HG03060 (cell line): ENCODE measurements around the gene TTC3.
"Not testable (repeated sequence)": the region's sequence is repeated elsewhere in the genome, so short reads cannot be mapped to it uniquely, and the experiment has no call there.

Experiments
- ATAC-seq: cut with Tn5 transposase; IDR thresholded peaks from one replicate; pipeline ENCODE4 v1.9.1; 2021; ENCODE audit warnings: low read depth, moderate number of reproducible peaks; ENCODE audit not compliant: unreplicated experiment

Gene TTC3

GRCh38 chr21:37088186-37088735 is 15.2 kb downstream of the TTC3 start:
- no peak for ATAC-seq

- no peak for ATAC-seq
Observed at GRCh38 chr21:37093977-37094376, 20.9 kb downstream of the TTC3 start.

DNA sequence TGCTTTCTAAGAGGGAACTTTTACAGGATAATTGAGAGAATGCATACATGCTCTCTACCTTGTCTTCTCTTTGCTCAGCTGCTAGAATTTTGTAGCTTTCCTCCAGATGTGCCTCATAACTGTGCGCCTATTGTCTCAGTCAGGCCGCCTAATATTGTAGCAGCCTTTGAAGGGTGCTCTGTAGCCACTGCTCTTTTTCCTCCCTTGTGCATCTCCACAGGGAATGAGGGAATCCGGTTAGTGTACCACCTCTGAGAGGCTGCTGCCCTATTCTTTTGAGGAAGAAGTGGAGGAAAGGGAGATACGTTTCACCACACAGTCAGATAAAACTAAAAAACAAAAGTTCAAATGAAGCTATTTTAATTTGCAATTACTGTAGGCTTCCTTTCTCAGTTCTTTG is 22.8 kb downstream of the TTC3 start:
- no peak for ATAC-seq

- ATAC-seq = no peak
Observed at GRCh38 chr21:37098751-37099150, 25.7 kb downstream of the TTC3 start.

GRCh38 chr21:37100316-37100715 is 27.3 kb downstream of the TTC3 start:
- no peak for ATAC-seq

- no peak for ATAC-seq
Observed at GRCh38 chr21:37101384-37101783, 28.3 kb downstream of the TTC3 start.

DNA sequence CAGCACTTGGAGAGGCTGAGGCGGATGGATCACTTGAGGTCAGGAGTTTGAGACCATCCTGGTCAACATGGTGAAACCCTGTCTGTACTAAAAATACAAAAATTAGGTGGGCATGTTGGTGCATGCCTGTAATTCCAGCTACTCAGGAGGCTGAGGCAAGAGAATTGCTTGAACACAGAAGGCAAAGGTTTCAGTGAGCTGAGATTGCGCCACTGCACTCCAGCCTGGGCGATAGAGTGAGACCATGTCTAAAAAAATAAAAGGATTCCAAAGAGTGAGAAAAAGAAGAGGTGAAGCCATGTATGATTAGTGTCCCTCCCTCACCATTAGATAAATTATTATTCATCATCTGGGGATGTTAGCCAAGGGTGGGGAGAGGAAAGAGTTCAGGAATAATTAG is 29.7 kb downstream of the TTC3 start:
- ATAC-seq = not testable (repeated sequence)

GRCh38 chr21:37106998-37107397 is 33.9 kb downstream of the TTC3 start:
- no peak for ATAC-seq

- ATAC-seq = not testable (repeated sequence)
Observed at GRCh38 chr21:37111029-37111428, 38.0 kb downstream of the TTC3 start.

- ATAC-seq = not testable (repeated sequence)
Observed at GRCh38 chr21:37114301-37114700, 41.2 kb downstream of the TTC3 start.

- ATAC-seq = not testable (repeated sequence)
Observed at GRCh38 chr21:37116459-37116858, 43.4 kb downstream of the TTC3 start.

DNA sequence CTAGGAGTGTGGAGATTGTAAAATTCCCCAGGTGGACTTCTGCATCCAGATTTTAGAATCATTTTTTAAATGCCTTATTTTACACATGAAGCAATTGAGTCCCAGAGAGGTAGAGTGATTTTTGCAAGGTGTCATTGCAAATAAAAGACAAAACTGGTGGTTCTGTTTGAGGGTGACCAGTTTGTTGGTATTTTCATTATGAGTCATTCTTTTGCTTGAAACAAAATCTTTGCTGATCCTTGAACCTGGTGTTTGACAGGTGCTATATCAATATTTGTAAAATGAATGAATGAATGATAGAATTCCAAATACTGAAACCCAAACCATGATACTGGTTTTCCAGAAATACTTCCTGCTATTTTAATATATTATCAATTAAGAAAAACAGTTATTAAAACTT is 44.1 kb downstream of the TTC3 start:
- no peak for ATAC-seq

- ATAC-seq = no peak
Observed at GRCh38 chr21:37118187-37118826, 45.3 kb downstream of the TTC3 start.

- no peak for ATAC-seq
Observed at GRCh38 chr21:37119421-37120218, 46.6 kb downstream of the TTC3 start.

GRCh38 chr21:37128076-37128475 is 55.0 kb downstream of the TTC3 start:
- no peak for ATAC-seq

DNA sequence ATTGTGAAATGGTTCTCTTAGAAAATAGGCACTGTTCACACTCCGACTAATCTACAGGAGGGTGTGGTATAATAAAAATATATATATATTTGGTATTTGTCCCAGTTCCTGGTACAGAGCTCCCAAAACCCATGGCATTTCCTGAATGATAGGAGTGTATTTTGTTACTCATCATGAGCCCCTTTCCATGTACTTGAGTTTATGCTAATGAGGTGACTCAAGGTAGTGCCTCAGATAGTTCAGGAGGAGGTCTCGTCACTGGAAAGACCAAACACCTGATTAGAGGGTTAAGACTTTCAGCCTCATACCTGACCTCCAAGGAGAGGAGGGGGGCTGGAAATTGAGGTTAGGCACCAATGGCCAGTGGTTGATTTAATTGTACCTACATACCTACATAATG is 57.9 kb downstream of the TTC3 start:
- ATAC-seq = no peak

- ATAC-seq = no peak
Observed at GRCh38 chr21:37136261-37136660, 63.2 kb downstream of the TTC3 start.

DNA sequence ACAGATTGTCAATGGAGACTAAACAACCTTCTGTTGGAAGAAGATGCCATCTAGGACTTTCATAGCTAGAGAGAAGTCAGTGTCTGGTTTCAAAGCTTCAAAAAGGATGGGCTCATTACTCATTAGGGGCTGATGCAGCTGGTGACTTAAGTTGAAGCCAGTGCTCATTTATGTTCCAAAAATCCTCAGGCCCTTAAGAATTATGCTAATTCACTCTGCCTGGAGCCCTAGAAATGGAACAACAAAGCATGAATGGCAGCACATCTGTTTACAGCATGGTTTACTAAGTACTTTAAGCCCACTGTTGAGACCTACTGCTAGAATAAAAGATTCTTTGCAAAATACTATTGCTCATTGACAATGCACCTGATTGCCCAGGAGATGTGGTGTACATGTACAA is 63.7 kb downstream of the TTC3 start:
- no peak for ATAC-seq

DNA sequence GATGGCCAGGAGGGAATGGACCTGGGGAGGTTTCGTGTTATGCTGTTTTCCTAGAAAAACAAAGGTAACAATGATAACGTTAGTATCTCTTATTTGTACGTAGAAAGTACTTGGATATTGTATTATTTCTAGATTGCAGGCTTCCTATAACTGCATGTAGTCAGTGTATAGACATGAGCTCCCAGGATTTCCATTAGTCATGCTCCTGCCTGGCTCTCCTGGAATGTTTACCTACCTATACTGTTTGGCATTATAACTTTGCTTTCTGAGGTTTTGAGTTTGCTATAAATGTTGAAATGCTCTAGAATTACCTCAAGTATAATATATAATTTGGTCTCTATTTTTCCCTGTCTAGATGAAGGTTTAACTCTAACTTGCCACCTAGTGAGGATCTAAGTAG is 66.1 kb downstream of the TTC3 start:
- ATAC-seq = no peak

DNA sequence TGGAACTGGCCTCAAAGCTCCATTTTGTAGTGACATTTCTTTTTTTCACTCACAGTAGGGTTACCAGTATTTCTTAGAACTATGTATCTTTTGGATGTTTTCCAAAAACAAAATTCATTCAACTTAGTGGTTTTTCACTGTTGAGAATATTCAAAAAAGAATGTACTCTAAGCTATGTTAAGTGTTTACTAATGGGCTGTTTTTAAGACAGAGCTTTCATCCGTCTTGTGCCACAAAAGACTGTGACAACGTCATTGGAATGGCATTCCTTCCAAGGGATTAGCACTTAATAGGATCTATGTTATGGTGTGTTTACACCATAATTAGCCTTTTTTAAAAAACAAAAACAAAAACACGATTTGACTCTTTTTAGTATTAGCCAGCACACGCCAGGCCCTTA is 66.8 kb downstream of the TTC3 start:
- ATAC-seq = no peak

GRCh38 chr21:37143392-37143791 is 70.3 kb downstream of the TTC3 start:
- ATAC-seq = not testable (repeated sequence)

DNA sequence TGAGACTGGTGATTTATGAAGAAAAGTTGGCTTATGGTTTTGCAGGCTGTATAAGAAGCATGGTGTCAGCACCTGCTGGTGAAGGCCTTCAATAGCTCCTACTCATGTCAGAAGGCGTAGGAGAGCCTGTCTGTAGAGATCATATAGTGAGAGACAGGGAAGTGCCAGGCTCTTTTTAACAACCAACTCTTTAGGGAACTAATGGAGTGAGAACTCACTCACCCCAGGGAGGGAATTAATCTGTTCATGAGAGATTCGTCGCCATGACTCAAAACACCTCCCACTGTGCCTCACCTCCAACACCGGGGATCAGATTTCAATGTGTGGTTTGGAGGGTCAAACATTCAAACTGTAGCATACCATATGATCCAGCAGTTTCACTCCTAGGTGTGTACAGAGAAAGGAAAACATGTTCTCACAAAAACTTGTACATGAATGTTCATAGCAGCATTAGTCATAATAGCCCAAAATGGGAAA is 72.6 kb downstream of the TTC3 start:
- no peak for ATAC-seq
